Right atrium auricular region (tissue), 2 donors: ENCODE results near the gene IL33. TPM values are rescaled to one million over a fixed set of nuclear protein-coding genes. Genes with fewer than 3 reads are reported as not detected.

Experiments used
- DNase-seq: peaks from one replicate; pipeline ENCODE4 v3.0.0-alpha.2; 2019; ENCODE audit warnings: low spot score
- H3K27ac ChIP-seq, 2 donors: fragments of 200-600 bp; sonication (generic); 1 replicate in 1 of 2; 2 replicates in 1 of 2; pipeline ENCODE4 v1.5.1; 2016 to 2019
- H3K27me3 ChIP-seq, 2 donors: fragments of 200-600 bp; sonication (generic); one replicate each; pipeline versions ENCODE4 v1.5.1 to v1.6.0; 2017 to 2019
- H3K36me3 ChIP-seq: fragments of 200-600 bp; sonication (generic); one replicate; pipeline ENCODE4 v1.5.1; 2016
- H3K4me1 ChIP-seq, 2 donors: fragments of 200-600 bp; sonication (generic); one replicate each; pipeline versions ENCODE4 v1.5.1 to v1.6.0; 2017 to 2019
- H3K4me3 ChIP-seq, 2 donors: fragments of 200-600 bp; sonication (generic); 1 replicate in 1 of 2; 2 replicates in 1 of 2; pipeline ENCODE4 v1.5.1; 2017 to 2019; ENCODE audit warnings: mild to moderate bottlenecking in 1 of 2, moderate library complexity in 1 of 2
- H3K9me3 ChIP-seq, 2 donors: fragments of 200-600 bp; sonication (generic); one replicate each; pipeline ENCODE4 v1.5.1; 2019
- total RNA-seq, 2 donors: library from RNA; depleted of rRNA; stranded (reverse); fragments of >200 nt; gene quantifications; one replicate each; pipeline ENCODE4 v1.1.0, GENCODE V29; 2016
- TF ChIP-seq, protein P1 (sequence below), 2 donors: fragments of 200-600 bp; sonication (generic); IDR thresholded peaks; one replicate each; pipeline ENCODE4 v1.5.1; 2019; ENCODE audit warnings: antibody characterized with exemption in 2 of 2

Gene IL33
- total RNA-seq, 2 donors from 2014 or later, result 21.3 to 24.4 TPM

DNA sequence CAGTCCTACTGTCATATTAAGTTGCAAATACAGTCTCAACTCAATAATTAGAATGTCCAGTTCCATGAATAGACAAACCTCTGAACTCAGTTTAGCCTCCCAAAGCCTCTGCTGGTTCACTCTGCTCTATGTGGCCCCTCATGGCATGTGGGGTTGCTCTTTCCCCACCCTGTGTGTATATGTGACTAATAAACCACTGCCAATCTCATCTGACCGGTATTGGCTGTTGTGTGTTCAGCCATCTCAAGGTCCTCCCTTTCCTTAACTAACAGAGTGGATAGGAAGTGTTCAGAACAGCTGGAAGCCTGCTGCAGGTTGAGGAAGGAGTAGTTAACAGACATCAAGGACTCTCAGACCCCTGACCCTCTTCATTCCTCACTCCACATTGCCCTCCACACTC is 55.3 kb downstream of the IL33 start:
- Histone ChIP-seq H3K36me3 (no peaks in the 10 kb centered on the region), H3K9me3 (no peaks in the 10 kb centered on the region), H3K27ac (peak overlapping the region in 1 of 2 donors; percentile 66), H3K4me1 (no peaks in the 10 kb centered on the region), H3K27me3 (no peaks in the 10 kb centered on the region), H3K4me3 (no peak overlapping the region)
- DNase-seq, result no peak
- TF ChIP-seq, protein P1, sequence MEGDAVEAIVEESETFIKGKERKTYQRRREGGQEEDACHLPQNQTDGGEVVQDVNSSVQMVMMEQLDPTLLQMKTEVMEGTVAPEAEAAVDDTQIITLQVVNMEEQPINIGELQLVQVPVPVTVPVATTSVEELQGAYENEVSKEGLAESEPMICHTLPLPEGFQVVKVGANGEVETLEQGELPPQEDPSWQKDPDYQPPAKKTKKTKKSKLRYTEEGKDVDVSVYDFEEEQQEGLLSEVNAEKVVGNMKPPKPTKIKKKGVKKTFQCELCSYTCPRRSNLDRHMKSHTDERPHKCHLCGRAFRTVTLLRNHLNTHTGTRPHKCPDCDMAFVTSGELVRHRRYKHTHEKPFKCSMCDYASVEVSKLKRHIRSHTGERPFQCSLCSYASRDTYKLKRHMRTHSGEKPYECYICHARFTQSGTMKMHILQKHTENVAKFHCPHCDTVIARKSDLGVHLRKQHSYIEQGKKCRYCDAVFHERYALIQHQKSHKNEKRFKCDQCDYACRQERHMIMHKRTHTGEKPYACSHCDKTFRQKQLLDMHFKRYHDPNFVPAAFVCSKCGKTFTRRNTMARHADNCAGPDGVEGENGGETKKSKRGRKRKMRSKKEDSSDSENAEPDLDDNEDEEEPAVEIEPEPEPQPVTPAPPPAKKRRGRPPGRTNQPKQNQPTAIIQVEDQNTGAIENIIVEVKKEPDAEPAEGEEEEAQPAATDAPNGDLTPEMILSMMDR (IDR thresholded peaks at IDR 0.05), result no peak

DNA sequence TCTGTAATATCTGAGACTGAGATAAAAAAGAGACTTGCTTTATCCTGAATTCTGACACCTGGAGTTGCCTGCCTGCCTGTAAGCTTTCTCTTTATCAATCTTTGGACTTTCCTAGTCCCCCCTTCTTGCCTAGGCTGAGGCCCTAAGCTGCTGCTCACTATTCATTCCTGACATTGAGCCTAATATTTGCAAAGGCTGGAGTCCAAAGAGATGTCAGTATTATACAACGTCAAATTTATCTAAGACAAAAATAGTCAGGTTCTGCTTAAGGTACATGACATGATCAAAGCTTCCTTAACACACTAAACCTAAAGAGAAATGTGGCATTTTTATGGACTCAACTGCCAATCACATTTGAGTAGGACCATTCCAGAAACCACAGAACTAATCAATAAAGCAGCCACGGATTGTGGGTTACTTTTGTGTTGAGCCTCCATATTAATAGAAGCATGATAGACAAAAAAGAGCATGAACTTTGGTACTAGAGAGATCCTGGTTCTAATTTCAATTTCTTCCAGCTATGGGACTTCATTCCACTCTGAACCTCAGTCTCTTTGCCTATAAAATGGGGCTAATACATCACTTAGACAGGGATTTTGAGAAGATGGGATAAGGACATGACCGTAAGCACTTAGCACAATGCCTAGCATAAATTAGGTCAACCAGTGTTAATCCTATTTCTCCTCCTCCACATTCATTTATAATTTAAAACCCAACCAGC is 56.1 kb downstream of the IL33 start:
- no peaks in the 10 kb centered on the region for H3K27me3 ChIP-seq

DNA sequence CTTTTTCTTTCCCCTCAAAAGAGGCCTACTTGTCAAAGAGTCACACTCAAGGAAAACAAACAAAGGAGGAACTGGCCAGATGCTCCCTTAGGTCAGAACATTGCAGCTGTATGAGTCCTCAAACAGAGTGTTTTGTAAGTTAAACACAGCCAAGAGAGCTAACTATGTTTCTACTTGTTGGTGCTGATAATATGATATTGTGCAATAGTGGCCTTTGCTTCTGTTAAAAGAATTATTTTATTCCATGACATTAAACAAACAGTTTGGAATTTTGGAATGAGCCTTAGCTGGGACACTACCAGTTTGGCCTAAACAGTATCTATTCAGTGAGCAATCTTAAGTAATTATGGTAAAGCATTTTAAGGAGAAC is 56.6 kb downstream of the IL33 start:
- no peaks in the 10 kb centered on the region for H3K27me3 ChIP-seq
- no peak overlapping the region for H3K4me3 ChIP-seq
- TF ChIP-seq, protein P1 (IDR thresholded peaks at IDR 0.05), result no peak
- no peaks in the 10 kb centered on the region for H3K4me1 ChIP-seq
- H3K9me3 ChIP-seq, result no peaks in the 10 kb centered on the region
- DNase-seq, result no peak
- H3K27ac ChIP-seq, result peak overlapping the region; percentile 44 to 66
- no peaks in the 10 kb centered on the region for H3K36me3 ChIP-seq

More for the DNA sequence above, 56.1 kb downstream of the IL33 start:
- no peak for DNase-seq
- TF ChIP-seq, protein P1 (IDR thresholded peaks at IDR 0.05), result no peak
- Histone ChIP-seq H3K9me3 (no peaks in the 10 kb centered on the region), H3K36me3 (no peaks in the 10 kb centered on the region), H3K27ac (peak overlapping the region; percentile 44 to 66), H3K4me1 (no peaks in the 10 kb centered on the region), H3K4me3 (no peak overlapping the region)

GRCh38 chr9:6277417-6277816 is 61.8 kb downstream of the IL33 start:
- H3K36me3 ChIP-seq, result no peaks in the 10 kb centered on the region
- H3K9me3 ChIP-seq, result no peaks in the 10 kb centered on the region
- no peaks in the 10 kb centered on the region for H3K4me1 ChIP-seq
- TF ChIP-seq, protein P1 (IDR thresholded peaks at IDR 0.05), result no peak
- DNase-seq, result no peak
- H3K4me3 ChIP-seq, result no peak overlapping the region
- H3K27ac ChIP-seq, result no peak overlapping the region
- no peaks in the 10 kb centered on the region for H3K27me3 ChIP-seq

DNA sequence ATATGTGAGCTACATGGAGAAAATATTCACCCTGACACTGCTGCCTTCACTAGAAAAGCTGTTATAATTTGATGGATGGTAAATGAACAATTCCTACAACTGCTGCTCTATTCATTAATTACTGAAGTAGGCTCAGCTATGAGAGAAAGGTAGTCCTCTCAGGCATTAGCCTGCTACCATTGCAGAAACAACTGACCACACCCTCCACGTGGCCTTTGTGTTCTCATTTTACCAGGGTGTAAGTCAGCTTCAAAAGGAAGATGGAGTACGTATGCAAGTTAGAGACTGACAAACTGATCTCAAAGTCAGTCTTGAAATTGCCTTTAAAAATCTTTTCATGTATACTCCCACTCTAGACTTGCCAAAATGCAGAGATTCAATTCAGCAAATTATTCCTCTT is 86.3 kb downstream of the IL33 start:
- Histone ChIP-seq H3K27me3 (no peaks in the 10 kb centered on the region), H3K4me1 (no peaks in the 10 kb centered on the region), H3K36me3 (no peaks in the 10 kb centered on the region), H3K4me3 (no peak overlapping the region), H3K27ac (no peak overlapping the region), H3K9me3 (no peaks in the 10 kb centered on the region)
- TF ChIP-seq, protein P1 (IDR thresholded peaks at IDR 0.05), result no peak
- DNase-seq, result no peak

- Histone ChIP-seq H3K9me3 (no peaks in the 10 kb centered on the region), H3K27me3 (no peaks in the 10 kb centered on the region), H3K4me1 (no peaks in the 10 kb centered on the region), H3K36me3 (no peaks in the 10 kb centered on the region), H3K4me3 (no peak overlapping the region), H3K27ac (no peak overlapping the region)
- TF ChIP-seq, protein P1 (IDR thresholded peaks at IDR 0.05), result no peak
- DNase-seq, result no peak
Measured at GRCh38 chr9:6302417-6302816, 86.8 kb downstream of the IL33 start.
